CD14-positive monocyte (primary cell): ENCODE results near the gene ALPK3. TPM values are rescaled to one million over a fixed set of nuclear protein-coding genes. Genes with fewer than 3 reads are reported as not detected.

Source experiments
- DNase-seq, 3 donors: peaks; one replicate each; pipeline ENCODE4 v3.0.0-alpha.2; 2011 to 2022
- H2AFZ ChIP-seq: 2 replicates; pipeline ENCODE4 v1.6.0; 2012; ENCODE audit warnings: mild to moderate bottlenecking, low read depth, low read length, inconsistent platforms; ENCODE audit not compliant: insufficient read depth, poor library complexity, severe bottlenecking
- H3K27ac ChIP-seq, 2 donors: 1 replicate in 1 of 2; 2 replicates in 1 of 2; pipeline ENCODE4 v1.5.1; 2012 to 2013; ENCODE audit warnings: low read length in 2 of 2, control low read depth in 1 of 2, inconsistent platforms in 1 of 2, low read depth in 1 of 2, mild to moderate bottlenecking in 1 of 2
- H3K27me3 ChIP-seq, 2 donors: one replicate each; pipeline versions ENCODE4 v1.6.0 to v1.6.1; 2011 to 2013; ENCODE audit warnings: low read length in 2 of 2; ENCODE audit not compliant: control insufficient read depth in 2 of 2, insufficient read depth in 2 of 2
- H3K36me3 ChIP-seq, 2 donors: replicated peaks in 1 of 2; 1 replicate in 1 of 2; 2 replicates in 1 of 2; pipeline versions ENCODE4 v1.5.1 to v1.6.1; 2012 to 2013; ENCODE audit warnings: low read length in 2 of 2, control low read depth in 1 of 2, inconsistent platforms in 1 of 2, mild to moderate bottlenecking in 1 of 2; ENCODE audit not compliant: insufficient read depth in 2 of 2, control insufficient read depth in 1 of 2
- H3K4me1 ChIP-seq, 2 donors: 1 replicate in 1 of 2; 2 replicates in 1 of 2; pipeline versions ENCODE4 v1.5.1 to v1.6.1; 2012 to 2013; ENCODE audit warnings: low read length in 2 of 2, control low read depth in 1 of 2, inconsistent platforms in 1 of 2, mild to moderate bottlenecking in 1 of 2, moderate library complexity in 1 of 2; ENCODE audit not compliant: insufficient read depth in 2 of 2, control insufficient read depth in 1 of 2
- H3K4me2 ChIP-seq: replicated peaks from 2 replicates; pipeline ENCODE3; 2012; ENCODE audit warnings: low read length, moderate library complexity, mild to moderate bottlenecking; ENCODE audit not compliant: poor library complexity, severe bottlenecking; ENCODE audit errors: extremely low read depth
- H3K4me3 ChIP-seq, 3 experiments: fragments of 200-600 bp in 1 of 3; sonication (generic) in 1 of 3; replicated peaks in 1 of 3; 1 replicate in 2 of 3; 2 replicates in 1 of 3; pipeline ENCODE4 v1.5.1; 2011 to 2013; ENCODE audit warnings: low read length in 3 of 3, mild to moderate bottlenecking in 3 of 3, control low read depth in 2 of 3, low read depth in 2 of 3, inconsistent platforms in 1 of 3, moderate library complexity in 1 of 3
- H3K79me2 ChIP-seq: 2 replicates; pipeline ENCODE4 v1.6.0; 2012; ENCODE audit warnings: mild to moderate bottlenecking, control low read depth, inconsistent platforms, low read length, moderate library complexity; ENCODE audit not compliant: insufficient read depth
- H3K9ac ChIP-seq: 2 replicates; pipeline ENCODE4 v1.6.0; 2017; ENCODE audit warnings: low read length, mild to moderate bottlenecking; ENCODE audit not compliant: insufficient read depth, poor library complexity, severe bottlenecking
- H3K9me3 ChIP-seq, 2 donors: replicated peaks in 1 of 2; 1 replicate in 1 of 2; 2 replicates in 1 of 2; pipeline versions ENCODE4 v1.5.1 to v1.6.1; 2012 to 2013; ENCODE audit warnings: low read length in 2 of 2, control low read depth in 1 of 2; ENCODE audit not compliant: control insufficient read depth in 1 of 2, insufficient read depth in 1 of 2
- H4K20me1 ChIP-seq: 2 replicates; pipeline ENCODE4 v1.6.0; 2012; ENCODE audit warnings: mild to moderate bottlenecking, low read length, control low read depth, moderate library complexity; ENCODE audit not compliant: insufficient read depth
- H3K27ac Mint-ChIP-seq, 7 donors: one replicate each; pipeline ENCODE4 v1.8.0; 2020; ENCODE audit warnings: mild to moderate bottlenecking in 7 of 7, mixed read lengths in 7 of 7, moderate library complexity in 6 of 7, inconsistent platforms in 2 of 7
- H3K27me3 Mint-ChIP-seq, 3 donors: one replicate each; pipeline ENCODE4 v1.8.0; 2021 to 2022; ENCODE audit warnings: low read depth in 3 of 3, mild to moderate bottlenecking in 3 of 3, mixed read lengths in 3 of 3, moderate library complexity in 3 of 3, inconsistent platforms in 1 of 3
- H3K36me3 Mint-ChIP-seq, 2 donors: one replicate each; pipeline ENCODE4 v1.8.0; 2020; ENCODE audit warnings: mixed read lengths in 2 of 2, inconsistent platforms in 1 of 2, mild to moderate bottlenecking in 1 of 2
- H3K4me1 Mint-ChIP-seq: one replicate; pipeline ENCODE4 v1.8.0; 2020; ENCODE audit warnings: mild to moderate bottlenecking, mixed read lengths
- H3K4me3 Mint-ChIP-seq, 2 donors: one replicate each; pipeline ENCODE4 v1.8.0; 2020; ENCODE audit warnings: mild to moderate bottlenecking in 2 of 2, mixed read lengths in 2 of 2, moderate library complexity in 1 of 2
- H3K9me3 Mint-ChIP-seq, 7 donors: one replicate each; pipeline ENCODE4 v1.8.0; 2020 to 2022; ENCODE audit warnings: mixed read lengths in 7 of 7, mild to moderate bottlenecking in 6 of 7, moderate library complexity in 6 of 7, inconsistent platforms in 2 of 7
- WGBS: methylation state at CpG from one replicate; pipeline ENCODE4 v1.1.5; 2013; ENCODE audit warnings: missing lambda C conversion rate; ENCODE audit not compliant: insufficient coverage; 5-methylcytosine and 5-hydroxymethylcytosine counted together
- intact Hi-C, 2 donors: fragments of 100-400 bp; cut with micrococcal nuclease; formaldehyde crosslinking; loops; one replicate each; pipeline versions ENCODE4 v1.15.0 to v1.15.1; 2023
- polyA plus RNA-seq, 3 donors: library from polyadenylated mRNA; depleted of rRNA in 1 of 3; unstranded in 2 of 3; stranded (reverse) in 1 of 3; fragments of 300-500 nt in 2 of 3; fragments of >200 nt in 1 of 3; fragmentation: Illumina TruSeq in 2 of 3; gene quantifications; 1 replicate in 2 of 3; 2 replicates in 1 of 3; pipeline ENCODE4 v1.2.3, GENCODE V29; 2012 to 2021
- TF ChIP-seq, protein P1 (sequence below): fragments of 200-600 bp; IDR thresholded peaks from one replicate; pipeline ENCODE4 v1.8.0; 2022; ENCODE audit warnings: antibody characterized with exemption, mild to moderate bottlenecking

Gene ALPK3
- polyA plus RNA-seq, 3 donors, result 0.02 to 0.12 TPM; not detected in 1

DNA sequence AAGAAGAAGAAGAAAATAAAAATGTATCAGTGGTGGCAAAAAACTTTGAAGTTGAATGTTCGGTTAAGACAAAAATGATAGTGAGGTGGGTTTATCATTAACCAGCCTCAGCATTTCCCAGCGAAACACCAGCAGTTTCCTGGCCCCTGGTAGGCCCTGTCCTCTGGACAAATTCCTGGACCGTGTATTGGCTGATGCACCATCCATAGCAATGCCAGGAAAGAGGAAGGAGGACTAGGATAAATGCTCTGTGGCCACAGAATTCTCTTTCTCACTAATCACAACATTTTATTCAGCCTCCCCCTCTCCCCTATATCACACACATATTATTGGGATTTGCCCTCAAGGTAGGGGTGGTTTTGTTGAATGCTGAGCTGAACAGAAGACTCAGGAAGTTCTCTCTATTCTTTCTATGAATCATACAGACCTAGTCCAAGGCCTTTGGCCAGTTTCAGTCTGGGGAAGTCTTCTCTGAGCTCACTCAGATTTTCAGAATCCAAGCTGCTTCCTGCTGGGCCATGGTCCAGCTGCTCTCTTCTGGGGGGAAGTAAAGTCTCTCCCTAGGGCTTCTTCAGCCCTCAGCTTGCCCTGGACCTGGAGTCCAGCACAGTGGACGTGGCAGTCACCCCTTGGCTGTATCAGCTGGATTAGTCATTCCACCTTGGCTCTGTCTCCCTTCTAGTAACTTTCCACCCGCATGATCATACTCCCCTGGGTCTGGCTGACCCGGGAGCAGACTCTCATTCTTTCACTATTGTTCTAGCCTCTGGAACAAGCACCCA, 94.9 kb downstream of the ALPK3 start:
- peaks cover 0 to 4% of the 10 kb centered on the region in 2 donors for H3K9me3 ChIP-seq
- H3K79me2 ChIP-seq, result no peaks in the 10 kb centered on the region
- H3K27me3 ChIP-seq, result no peaks in the 10 kb centered on the region
- TF ChIP-seq, protein P1, sequence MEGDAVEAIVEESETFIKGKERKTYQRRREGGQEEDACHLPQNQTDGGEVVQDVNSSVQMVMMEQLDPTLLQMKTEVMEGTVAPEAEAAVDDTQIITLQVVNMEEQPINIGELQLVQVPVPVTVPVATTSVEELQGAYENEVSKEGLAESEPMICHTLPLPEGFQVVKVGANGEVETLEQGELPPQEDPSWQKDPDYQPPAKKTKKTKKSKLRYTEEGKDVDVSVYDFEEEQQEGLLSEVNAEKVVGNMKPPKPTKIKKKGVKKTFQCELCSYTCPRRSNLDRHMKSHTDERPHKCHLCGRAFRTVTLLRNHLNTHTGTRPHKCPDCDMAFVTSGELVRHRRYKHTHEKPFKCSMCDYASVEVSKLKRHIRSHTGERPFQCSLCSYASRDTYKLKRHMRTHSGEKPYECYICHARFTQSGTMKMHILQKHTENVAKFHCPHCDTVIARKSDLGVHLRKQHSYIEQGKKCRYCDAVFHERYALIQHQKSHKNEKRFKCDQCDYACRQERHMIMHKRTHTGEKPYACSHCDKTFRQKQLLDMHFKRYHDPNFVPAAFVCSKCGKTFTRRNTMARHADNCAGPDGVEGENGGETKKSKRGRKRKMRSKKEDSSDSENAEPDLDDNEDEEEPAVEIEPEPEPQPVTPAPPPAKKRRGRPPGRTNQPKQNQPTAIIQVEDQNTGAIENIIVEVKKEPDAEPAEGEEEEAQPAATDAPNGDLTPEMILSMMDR, result no peak
- no peaks in the 10 kb centered on the region for H3K36me3 ChIP-seq
- Mint-ChIP-seq H3K27me3 (peaks cover 0 to 7% (median 1%) of the 10 kb centered on the region in 3 donors), H3K27ac (no peak overlapping the region), H3K4me1 (peaks cover 7% of the 10 kb centered on the region), H3K4me3 (no peak overlapping the region), H3K36me3 (no peaks in the 10 kb centered on the region), H3K9me3 (peaks cover 0 to 6% (median 2%) of the 10 kb centered on the region in 7 donors)
- intact Hi-C loops, result no loop called here
- 84% methylated on average over 3 of the region's 6 CpGs for WGBS
- no peak overlapping the region for H3K27ac ChIP-seq
- DNase-seq, result no peak
- H3K4me3 ChIP-seq, result no peak overlapping the region
- H3K4me2 ChIP-seq, result no peak overlapping the region
- no peaks in the 10 kb centered on the region for H3K4me1 ChIP-seq
- no peak overlapping the region for H2AFZ ChIP-seq
- H4K20me1 ChIP-seq, result no peaks in the 10 kb centered on the region
- no peak overlapping the region for H3K9ac ChIP-seq

DNA sequence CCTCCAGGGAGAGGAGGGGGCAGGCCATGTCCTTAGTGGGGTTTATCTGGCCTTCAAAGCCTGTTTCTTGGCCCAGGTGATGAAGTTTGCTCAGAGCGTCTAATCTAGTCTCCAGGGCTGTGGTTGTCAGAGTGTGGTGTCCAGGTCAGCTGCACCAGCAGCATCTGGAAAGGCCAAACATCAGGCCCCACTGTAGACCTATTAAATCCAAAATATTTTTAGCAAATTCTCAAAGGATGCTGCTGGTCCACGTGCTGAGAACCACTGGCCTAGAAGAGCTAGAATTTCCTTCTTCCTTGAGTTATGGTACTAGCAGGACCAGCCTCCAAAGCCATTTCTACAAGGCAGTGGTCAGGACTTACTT, 96.2 kb downstream of the ALPK3 start:
- Histone ChIP-seq H3K4me1 (no peaks in the 10 kb centered on the region), H3K27me3 (no peaks in the 10 kb centered on the region), H3K36me3 (no peaks in the 10 kb centered on the region), H3K4me2 (no peak overlapping the region), H3K4me3 (no peak overlapping the region), H3K79me2 (no peaks in the 10 kb centered on the region), H3K9me3 (peaks cover 0 to 4% of the 10 kb centered on the region in 2 donors), H4K20me1 (no peaks in the 10 kb centered on the region), H2AFZ (no peak overlapping the region), H3K9ac (no peak overlapping the region), H3K27ac (no peak overlapping the region)
- intact Hi-C loops, result no loop called here
- Mint-ChIP-seq H3K36me3 (no peaks in the 10 kb centered on the region), H3K4me3 (no peak overlapping the region), H3K4me1 (peaks cover 7% of the 10 kb centered on the region), H3K27ac (no peak overlapping the region), H3K27me3 (peaks cover 0 to 7% (median 1%) of the 10 kb centered on the region in 3 donors), H3K9me3 (peaks cover 0 to 6% (median 2%) of the 10 kb centered on the region in 7 donors)
- 100% methylated on average over 1 of the region's 2 CpGs for WGBS
- no peak for DNase-seq
- TF ChIP-seq, protein P1, result no peak
